Psoas muscle (tissue), 8 donors: ENCODE results near the gene GNAI3. TPM values are rescaled to one million over a fixed set of nuclear protein-coding genes. Genes with fewer than 3 reads are reported as not detected.

ENCODE experiments used
- ATAC-seq, 4 donors: fragments of 200-7000 bp; cut with Tn5 transposase; one replicate each; pipeline ENCODE4 v1.9.1; 2020; ENCODE audit warnings: moderate library complexity in 3 of 4, mild to moderate bottlenecking in 2 of 4
- DNase-seq, 2 donors: peaks; one replicate each; pipeline ENCODE4 v3.0.0-alpha.2; 2020
- H3K27ac ChIP-seq: fragments of 200-600 bp; one replicate; pipeline ENCODE4 v1.8.0; 2022
- H3K27me3 ChIP-seq, 3 donors: fragments of 200-600 bp in 1 of 3; one replicate each; pipeline versions ENCODE4 v1.6.1 to v1.8.0; 2013 to 2022; ENCODE audit warnings: low read length in 2 of 3, mild to moderate bottlenecking in 2 of 3, moderate library complexity in 1 of 3; ENCODE audit not compliant: insufficient read depth in 3 of 3
- H3K36me3 ChIP-seq, 2 donors: fragments of 200-600 bp in 1 of 2; one replicate each; pipeline versions ENCODE4 v1.6.1 to v1.8.0; 2013 to 2022; ENCODE audit warnings: low read depth in 1 of 2, mild to moderate bottlenecking in 1 of 2, moderate library complexity in 1 of 2; ENCODE audit not compliant: insufficient read depth in 1 of 2
- H3K4me1 ChIP-seq: fragments of 200-600 bp; one replicate; pipeline ENCODE4 v1.8.0; 2022
- H3K4me3 ChIP-seq: fragments of 200-600 bp; one replicate; pipeline ENCODE4 v1.8.0; 2022; ENCODE audit warnings: mild to moderate bottlenecking
- H3K9me3 ChIP-seq: fragments of 200-600 bp; one replicate; pipeline ENCODE4 v1.8.0; 2022
- CTCF ChIP-seq: fragments of 200-600 bp; IDR thresholded peaks from one replicate; pipeline ENCODE4 v1.8.0; 2022; ENCODE audit warnings: antibody characterized with exemption
- WGBS, 3 donors: extraction: QIAGEN DNeasy Blood & Tissue Kit; methylation state at CpG; one replicate each; pipeline versions ENCODE4 v1.1.6 to v1.1.7; 2013; 5-methylcytosine and 5-hydroxymethylcytosine counted together
- intact Hi-C, 2 donors: fragments of 100-400 bp; cut with DNase I; formaldehyde crosslinking; loops; one replicate each; pipeline versions ENCODE4 v1.11.0 to v1.14.2; 2022
- polyA plus RNA-seq, 3 donors: library from polyadenylated mRNA; stranded (reverse); fragments of 200-250 nt; gene quantifications; one replicate each; pipeline ENCODE4 v1.2.3, GENCODE V29; 2013
- total RNA-seq, 4 donors: library from RNA; stranded (reverse); fragmentation: NEBNext Ultra II Directional in 2 of 4; extraction: Animal tissue kit (Norgen Biotek cat#: 25700) in 2 of 4; gene quantifications; one replicate each; pipeline versions ENCODE4 v1.2.1 to v1.2.4, GENCODE V29; 2021 to 2023
- donor health status: healthy with polysubstance abuse.
- donor health status: DM: no; HTN: no; CAD: no; lungs with moderate emphysema.
- donor health status: Bipolar disorder and iron deficiency.
- donor health status: healthy.
- donor health status: DM: yes; HTN: yes; CAD: no.
- donor health status: DM: no; HTN: no; CAD: no.
- donor health status: DM: no; HTN: no; CAD: no.
- donor health status: DM: yes; HTN: yes; CAD: no.

The GNAI3 gene
- total and polyA plus RNA-seq, 7 donors = 0.96 to 2.9 (median 1.7) TPM

- no peak for ATAC-seq
- 83 to 86% (median 84%) methylated on average over 3 of the region's 3 CpGs for WGBS, 3 donors
These were observed 33.6 kb upstream of the GNAI3 start for GRCh38 chr1:109514846-109515245.

GRCh38 chr1:109516872-109517271 lies 31.5 kb upstream of the GNAI3 start:
- Histone ChIP-seq H3K9me3 (no peaks in the 10 kb centered on the region), H3K36me3 (no peaks in the 10 kb centered on the region), H3K27ac (no peak overlapping the region), H3K4me3 (no peak overlapping the region), H3K4me1 (no peaks in the 10 kb centered on the region), H3K27me3 (no peaks in the 10 kb centered on the region)
- WGBS, 3 donors = 64 to 80% (median 80%) methylated on average over 5 of the region's 5 CpGs
- DNase-seq = no peak
- no peak for ATAC-seq
- TF ChIP-seq CTCF = no peak
- intact Hi-C loops = no loop called here

More at GRCh38 chr1:109514846-109515245, 33.6 kb upstream of the GNAI3 start:
- intact Hi-C loops = no loop called here
- no peak for TF ChIP-seq CTCF
- Histone ChIP-seq H3K4me3 (no peak overlapping the region), H3K4me1 (peaks cover 2% of the 10 kb centered on the region), H3K9me3 (no peaks in the 10 kb centered on the region), H3K36me3 (no peaks in the 10 kb centered on the region), H3K27ac (no peak overlapping the region), H3K27me3 (no peaks in the 10 kb centered on the region)
- DNase-seq = no peak

GRCh38 chr1:109517337-109517736 lies 31.1 kb upstream of the GNAI3 start:
- Histone ChIP-seq H3K4me3 (no peak overlapping the region), H3K36me3 (no peaks in the 10 kb centered on the region), H3K27me3 (no peaks in the 10 kb centered on the region), H3K27ac (no peak overlapping the region), H3K9me3 (no peaks in the 10 kb centered on the region), H3K4me1 (no peaks in the 10 kb centered on the region)
- intact Hi-C loops = no loop called here
- 81 to 84% (median 82%) methylated on average over 5 of the region's 5 CpGs for WGBS, 3 donors
- no peak for TF ChIP-seq CTCF
- ATAC-seq = no peak
- no peak for DNase-seq

- no peak for DNase-seq
- WGBS, 3 donors = 64 to 67% (median 66%) methylated on average over 14 of the region's 14 CpGs
- TF ChIP-seq CTCF = no peak
- Histone ChIP-seq H3K27ac (no peak overlapping the region), H3K36me3 (no peaks in the 10 kb centered on the region), H3K9me3 (no peaks in the 10 kb centered on the region), H3K4me1 (no peaks in the 10 kb centered on the region), H3K27me3 (no peaks in the 10 kb centered on the region), H3K4me3 (no peak overlapping the region)
- ATAC-seq = no peak
- intact Hi-C loops = no loop called here
These were observed 27.1 kb upstream of the GNAI3 start for GRCh38 chr1:109521002-109521951.
